GM12878 (cell line): ENCODE results near the gene NCS1.

Experiments
- EP300 ChIP-seq, 2 experiments: fragments of 150-350 bp in 1 of 2; IDR thresholded peaks; 2 replicates each; pipeline ENCODE4 v1.6.1; 2011 to 2012; ENCODE audit warnings: low read depth in 2 of 2, low read length in 2 of 2, borderline replicate concordance in 1 of 2, improper control_type of control experiment in 1 of 2, inconsistent platforms in 1 of 2; ENCODE audit not compliant: control insufficient read depth in 1 of 2
- EZH2 ChIP-seq: IDR thresholded peaks from 2 replicates; pipeline ENCODE4 v1.6.1; 2012; ENCODE audit warnings: low read depth, mild to moderate bottlenecking, control low read depth, inconsistent platforms, low read length, borderline replicate concordance; ENCODE audit not compliant: control insufficient read depth
- GABPA ChIP-seq: IDR thresholded peaks from 2 replicates; pipeline ENCODE4 v1.6.1; 2014; ENCODE audit warnings: antibody characterized with exemption, low read depth, mild to moderate bottlenecking, inconsistent platforms
- HDGF ChIP-seq: fragments of 450-650 bp; IDR thresholded peaks from 2 replicates; pipeline ENCODE4 v1.6.1; 2016; ENCODE audit warnings: antibody characterized with exemption
- NFIC ChIP-seq: IDR thresholded peaks from 2 replicates; pipeline ENCODE4 v1.6.1; 2012; ENCODE audit warnings: low read depth, mild to moderate bottlenecking, inconsistent platforms, low read length, moderate library complexity
- NRF1 ChIP-seq: conservative IDR thresholded peaks from 2 replicates; pipeline ENCODE4 v1.6.1; 2011; ENCODE audit warnings: mild to moderate bottlenecking, low read depth, low read length, improper control_type of control experiment
- POLR2A ChIP-seq: IDR thresholded peaks from 2 replicates; pipeline ENCODE4 v1.6.1; 2011; ENCODE audit warnings: low read depth, mild to moderate bottlenecking, low read length
- TF ChIP-seq, protein P1 (sequence below), 3 experiments: IDR thresholded peaks in 2 of 3; conservative IDR thresholded peaks in 1 of 3; 2 replicates each; pipeline ENCODE4 v1.5.1; 2011; ENCODE audit warnings: low read depth in 3 of 3, low read length in 3 of 3, mild to moderate bottlenecking in 3 of 3, control low read depth in 2 of 3, moderate library complexity in 2 of 3, inconsistent platforms in 1 of 3, mixed read lengths in 1 of 3; ENCODE audit not compliant: control insufficient read depth in 2 of 3, insufficient read depth in 1 of 3; ENCODE audit errors: extremely low read depth in 1 of 3
- TF ChIP-seq, protein P2 (sequence below): IDR thresholded peaks from 2 replicates; pipeline ENCODE4 v1.6.1; 2012; ENCODE audit warnings: mild to moderate bottlenecking, low read depth, low read length

DNA sequence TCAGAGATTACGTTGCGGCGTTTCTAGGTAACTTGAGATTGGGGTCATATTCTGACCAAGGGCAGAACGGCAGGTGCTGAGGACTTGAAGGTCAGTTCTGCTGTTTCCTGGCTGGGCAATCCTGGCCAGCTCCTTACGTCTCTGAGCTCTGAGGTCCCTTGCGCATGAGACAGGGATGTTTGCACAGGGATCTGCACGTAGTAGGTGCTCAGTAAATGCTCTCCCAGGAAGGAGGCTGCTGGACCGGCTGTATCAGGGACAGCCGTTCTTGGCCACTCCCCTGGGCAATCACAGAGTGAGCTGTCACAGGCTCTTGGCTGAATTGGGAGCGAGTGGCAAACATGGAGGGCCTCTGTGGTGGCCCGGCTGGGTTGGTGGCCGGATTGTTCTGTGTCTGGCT, 8.3 kb downstream of the NCS1 start:
- TF ChIP-seq, protein P1, sequence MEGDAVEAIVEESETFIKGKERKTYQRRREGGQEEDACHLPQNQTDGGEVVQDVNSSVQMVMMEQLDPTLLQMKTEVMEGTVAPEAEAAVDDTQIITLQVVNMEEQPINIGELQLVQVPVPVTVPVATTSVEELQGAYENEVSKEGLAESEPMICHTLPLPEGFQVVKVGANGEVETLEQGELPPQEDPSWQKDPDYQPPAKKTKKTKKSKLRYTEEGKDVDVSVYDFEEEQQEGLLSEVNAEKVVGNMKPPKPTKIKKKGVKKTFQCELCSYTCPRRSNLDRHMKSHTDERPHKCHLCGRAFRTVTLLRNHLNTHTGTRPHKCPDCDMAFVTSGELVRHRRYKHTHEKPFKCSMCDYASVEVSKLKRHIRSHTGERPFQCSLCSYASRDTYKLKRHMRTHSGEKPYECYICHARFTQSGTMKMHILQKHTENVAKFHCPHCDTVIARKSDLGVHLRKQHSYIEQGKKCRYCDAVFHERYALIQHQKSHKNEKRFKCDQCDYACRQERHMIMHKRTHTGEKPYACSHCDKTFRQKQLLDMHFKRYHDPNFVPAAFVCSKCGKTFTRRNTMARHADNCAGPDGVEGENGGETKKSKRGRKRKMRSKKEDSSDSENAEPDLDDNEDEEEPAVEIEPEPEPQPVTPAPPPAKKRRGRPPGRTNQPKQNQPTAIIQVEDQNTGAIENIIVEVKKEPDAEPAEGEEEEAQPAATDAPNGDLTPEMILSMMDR (IDR thresholded peaks at IDR 0.05 in 2 of 3, conservative IDR thresholded peaks at IDR 0.05 in 1 of 3; ENCODE audit: control insufficient read depth in 2 of 3, extremely low read depth in 1 of 3, insufficient read depth in 1 of 3, low read depth in 3 of 3, low read length in 3 of 3): no peak
- TF ChIP-seq HDGF (no peak), NRF1 (no peak), POLR2A (no peak), GABPA (no peak), NFIC (no peak), EP300 (IDR thresholded peaks at IDR 0.05; ENCODE audit: borderline replicate concordance in 1 of 2, control insufficient read depth in 1 of 2, low read depth in 2 of 2, low read length in 2 of 2) (no peak), EZH2 (no peak)
- TF ChIP-seq, protein P2, sequence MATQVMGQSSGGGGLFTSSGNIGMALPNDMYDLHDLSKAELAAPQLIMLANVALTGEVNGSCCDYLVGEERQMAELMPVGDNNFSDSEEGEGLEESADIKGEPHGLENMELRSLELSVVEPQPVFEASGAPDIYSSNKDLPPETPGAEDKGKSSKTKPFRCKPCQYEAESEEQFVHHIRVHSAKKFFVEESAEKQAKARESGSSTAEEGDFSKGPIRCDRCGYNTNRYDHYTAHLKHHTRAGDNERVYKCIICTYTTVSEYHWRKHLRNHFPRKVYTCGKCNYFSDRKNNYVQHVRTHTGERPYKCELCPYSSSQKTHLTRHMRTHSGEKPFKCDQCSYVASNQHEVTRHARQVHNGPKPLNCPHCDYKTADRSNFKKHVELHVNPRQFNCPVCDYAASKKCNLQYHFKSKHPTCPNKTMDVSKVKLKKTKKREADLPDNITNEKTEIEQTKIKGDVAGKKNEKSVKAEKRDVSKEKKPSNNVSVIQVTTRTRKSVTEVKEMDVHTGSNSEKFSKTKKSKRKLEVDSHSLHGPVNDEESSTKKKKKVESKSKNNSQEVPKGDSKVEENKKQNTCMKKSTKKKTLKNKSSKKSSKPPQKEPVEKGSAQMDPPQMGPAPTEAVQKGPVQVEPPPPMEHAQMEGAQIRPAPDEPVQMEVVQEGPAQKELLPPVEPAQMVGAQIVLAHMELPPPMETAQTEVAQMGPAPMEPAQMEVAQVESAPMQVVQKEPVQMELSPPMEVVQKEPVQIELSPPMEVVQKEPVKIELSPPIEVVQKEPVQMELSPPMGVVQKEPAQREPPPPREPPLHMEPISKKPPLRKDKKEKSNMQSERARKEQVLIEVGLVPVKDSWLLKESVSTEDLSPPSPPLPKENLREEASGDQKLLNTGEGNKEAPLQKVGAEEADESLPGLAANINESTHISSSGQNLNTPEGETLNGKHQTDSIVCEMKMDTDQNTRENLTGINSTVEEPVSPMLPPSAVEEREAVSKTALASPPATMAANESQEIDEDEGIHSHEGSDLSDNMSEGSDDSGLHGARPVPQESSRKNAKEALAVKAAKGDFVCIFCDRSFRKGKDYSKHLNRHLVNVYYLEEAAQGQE: no peak
